HG03378 (cell line): ENCODE results near the gene KRT40.

Source experiments
- ATAC-seq: cut with Tn5 transposase; IDR thresholded peaks from one replicate; pipeline ENCODE4 v1.9.1; 2021; ENCODE audit warnings: mild to moderate bottlenecking, moderate library complexity; ENCODE audit not compliant: unreplicated experiment

Gene KRT40

GRCh38 chr17:40997361-40997760, 13.2 kb upstream of the KRT40 start:
- no peak for ATAC-seq

GRCh38 chr17:40996829-40997228, 12.7 kb upstream of the KRT40 start:
- ATAC-seq = no peak

GRCh38 chr17:40995116-40995515, 11.0 kb upstream of the KRT40 start:
- no peak for ATAC-seq

GRCh38 chr17:40993839-40994238, 9.7 kb upstream of the KRT40 start, which contains the start of gene KRTAP3-3:
KRTAP3-3 (minus strand) TSS chr17:40994164; CDS start chr17:40994097, 67 bp downstream.
- no peak for ATAC-seq

- no peak for ATAC-seq
These were observed 9.0 kb upstream of the KRT40 start for GRCh38 chr17:40993084-40993483.

GRCh38 chr17:40992666-40993065, 8.5 kb upstream of the KRT40 start:
- ATAC-seq = no peak

GRCh38 chr17:40986920-40987319, 2.8 kb upstream of the KRT40 start:
- no peak for ATAC-seq

- ATAC-seq = no peak
These were observed 3.0 kb downstream of the KRT40 start for GRCh38 chr17:40981115-40981514.

- no peak for ATAC-seq
These were observed 3.5 kb downstream of the KRT40 start for GRCh38 chr17:40980596-40980995.

GRCh38 chr17:40980117-40980516, 4.0 kb downstream of the KRT40 start:
- no peak for ATAC-seq

- ATAC-seq = no peak
These were observed 5.5 kb downstream of the KRT40 start for GRCh38 chr17:40978575-40979151.

GRCh38 chr17:40975516-40975915, 8.6 kb downstream of the KRT40 start:
- ATAC-seq = no peak

- ATAC-seq = no peak
These were observed 9.8 kb downstream of the KRT40 start for GRCh38 chr17:40974366-40974765.

- ATAC-seq = no peak
These were observed 16.5 kb downstream of the KRT40 start for GRCh38 chr17:40967582-40967981.

GRCh38 chr17:40966848-40967247, 17.3 kb downstream of the KRT40 start, which contains the start of gene KRT39:
KRT39 (minus strand) TSS chr17:40966948; CDS start chr17:40966856, 92 bp downstream.
- ATAC-seq = no peak

GRCh38 chr17:40963838-40964237, 20.3 kb downstream of the KRT40 start:
- no peak for ATAC-seq

- no peak for ATAC-seq
These were observed 22.0 kb downstream of the KRT40 start for GRCh38 chr17:40962059-40962561.

- no peak for ATAC-seq
These were observed 22.5 kb downstream of the KRT40 start for GRCh38 chr17:40961591-40961990.

GRCh38 chr17:40960144-40960543, 24.0 kb downstream of the KRT40 start:
- no peak for ATAC-seq

GRCh38 chr17:40958086-40958953, 25.8 kb downstream of the KRT40 start:
- no peak for ATAC-seq

- no peak for ATAC-seq
These were observed 27.5 kb downstream of the KRT40 start for GRCh38 chr17:40956401-40957254.
